Lung (tissue), 12 donors: ENCODE data around the gene GPR155. TPM values are rescaled to one million over a fixed set of nuclear protein-coding genes. Genes with fewer than 3 reads are reported as not detected.
"Not testable (repeated sequence)": the region's sequence is repeated elsewhere in the genome, so short reads cannot be mapped to it uniquely, and the experiment has no call there.

Experiments used
- ATAC-seq: fragments of 200-7000 bp; cut with Tn5 transposase; one replicate; pipeline ENCODE4 v1.9.1; 2020; ENCODE audit warnings: moderate number of reproducible peaks; ENCODE audit not compliant: insufficient read depth, low FRiP score
- DNase-seq, 3 donors: peaks; one replicate each; pipeline ENCODE4 v3.0.0-alpha.2; 2013 to 2017
- H3K27ac ChIP-seq, 2 donors: one replicate each; pipeline ENCODE4 v1.5.1; 2013; ENCODE audit warnings: mild to moderate bottlenecking in 2 of 2, moderate library complexity in 2 of 2, control low read depth in 1 of 2, inconsistent platforms in 1 of 2, low read depth in 1 of 2, low read length in 1 of 2
- H3K27me3 ChIP-seq, 3 donors: one replicate each; pipeline ENCODE4 v1.5.1; 2013; ENCODE audit warnings: low read length in 2 of 3; ENCODE audit not compliant: control insufficient read depth in 3 of 3, insufficient read depth in 3 of 3
- H3K36me3 ChIP-seq, 4 donors: one replicate each; pipeline ENCODE4 v1.5.1; 2013; ENCODE audit warnings: low read length in 4 of 4, mild to moderate bottlenecking in 1 of 4, moderate library complexity in 1 of 4; ENCODE audit not compliant: control insufficient read depth in 4 of 4, insufficient read depth in 4 of 4
- H3K4me1 ChIP-seq, 5 donors: one replicate each; pipeline ENCODE4 v1.5.1; 2013; ENCODE audit warnings: low read length in 5 of 5, mild to moderate bottlenecking in 2 of 5, moderate library complexity in 1 of 5; ENCODE audit not compliant: control insufficient read depth in 5 of 5, insufficient read depth in 5 of 5
- H3K4me3 ChIP-seq: one replicate; pipeline ENCODE4 v1.5.1; 2013; ENCODE audit warnings: mild to moderate bottlenecking, control low read depth, moderate library complexity
- H3K9ac ChIP-seq, 2 donors: one replicate each; pipeline ENCODE4 v1.5.1; 2013; ENCODE audit warnings: low read length in 2 of 2, control low read depth in 1 of 2; ENCODE audit not compliant: insufficient read depth in 1 of 2
- H3K9me3 ChIP-seq, 4 donors: one replicate each; pipeline ENCODE4 v1.5.1; 2013; ENCODE audit warnings: low read length in 3 of 4, mild to moderate bottlenecking in 1 of 4, moderate library complexity in 1 of 4; ENCODE audit not compliant: control insufficient read depth in 4 of 4, insufficient read depth in 3 of 4
- CTCF ChIP-seq: IDR thresholded peaks from 2 replicates; pipeline ENCODE4 v1.5.1; 2012; ENCODE audit warnings: mild to moderate bottlenecking; ENCODE audit errors: control extremely low read depth, extremely low read depth
- WGBS, 2 donors: extraction: QIAGEN DNeasy Blood & Tissue Kit; methylation state at CpG; one replicate each; pipeline ENCODE4 v1.1.7; 2013; 5-methylcytosine and 5-hydroxymethylcytosine counted together
- polyA plus RNA-seq, 2 donors: library from polyadenylated mRNA; stranded (reverse); fragments of 200-250 nt; gene quantifications; one replicate each; pipeline ENCODE4 v1.2.1, GENCODE V29; 2013
- total RNA-seq, 2 donors: library from RNA; depleted of rRNA in 1 of 2; stranded (reverse); fragments of >200 nt in 1 of 2; gene quantifications; one replicate each; pipeline ENCODE4 v1.2.1, GENCODE V29; 2014 to 2021
- donor health status: control.
- donor health status: control.
- donor health status: Bipolar disorder and iron deficiency.
- donor health status: healthy.
- donor health status: DM: yes; HTN: yes; CAD: no.

GPR155 gene
- total and polyA plus RNA-seq, 4 donors: 0.65 to 5.7 (median 2.5) TPM

GRCh38 chr2:174389542-174389941, 97.3 kb downstream of the GPR155 start:
- Histone ChIP-seq H3K4me3 (no peak overlapping the region), H3K27ac (no peak overlapping the region), H3K36me3 (peaks cover 6 to 23% (median 10%) of the 10 kb centered on the region in 4 donors), H3K9me3 (no peaks in the 10 kb centered on the region), H3K9ac (no peak overlapping the region), H3K27me3 (no peaks in the 10 kb centered on the region), H3K4me1 (peaks cover 0 to 10% (median 8%) of the 10 kb centered on the region in 5 donors)
- DNase-seq: no peak
- ATAC-seq: no peak
- no peak for TF ChIP-seq CTCF
- WGBS, 2 donors: 88 to 90% methylated on average over 6 of the region's 6 CpGs

DNA sequence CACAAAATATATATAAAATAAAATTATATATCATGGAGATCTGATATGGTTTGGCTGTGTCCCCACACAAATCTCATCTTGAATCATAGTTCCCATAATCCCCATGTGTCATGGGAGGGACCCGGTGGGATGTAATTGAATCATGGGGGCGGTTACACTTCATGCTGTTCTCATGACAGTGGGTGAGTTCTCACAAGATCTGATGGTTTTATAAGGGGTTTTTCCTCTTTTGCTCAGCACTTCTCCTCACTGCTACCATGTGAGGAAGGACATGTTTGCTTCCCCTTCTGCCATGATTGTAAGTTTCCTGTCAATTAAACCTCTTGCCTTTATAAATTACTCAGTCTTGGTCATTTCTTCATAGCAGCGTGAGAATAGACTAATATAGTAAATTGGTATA, 98.1 kb downstream of the GPR155 start:
- not testable (repeated sequence) for H3K4me1 ChIP-seq, H3K4me3 ChIP-seq, H3K9me3 ChIP-seq, H3K27ac ChIP-seq, H3K27me3 ChIP-seq, H3K9ac ChIP-seq, ATAC-seq, DNase-seq
- 84 to 92% methylated on average over 3 of the region's 3 CpGs for WGBS, 2 donors
- peaks cover 6 to 23% (median 10%) of the 10 kb centered on the region in 4 donors for H3K36me3 ChIP-seq

GRCh38 chr2:174385201-174385600, 101.6 kb downstream of the GPR155 start:
- H3K4me1 ChIP-seq: no peaks in the 10 kb centered on the region
- DNase-seq: no peak
- no peak for ATAC-seq
- no peak overlapping the region for H3K9ac ChIP-seq
- peaks cover 8 to 17% (median 11%) of the 10 kb centered on the region in 4 donors for H3K36me3 ChIP-seq
- no peak for TF ChIP-seq CTCF
- no peak overlapping the region for H3K4me3 ChIP-seq
- H3K27me3 ChIP-seq: no peaks in the 10 kb centered on the region
- H3K9me3 ChIP-seq: no peaks in the 10 kb centered on the region
- H3K27ac ChIP-seq: no peak overlapping the region
- WGBS, 2 donors: 88 to 97% methylated on average over 3 of the region's 3 CpGs

DNA sequence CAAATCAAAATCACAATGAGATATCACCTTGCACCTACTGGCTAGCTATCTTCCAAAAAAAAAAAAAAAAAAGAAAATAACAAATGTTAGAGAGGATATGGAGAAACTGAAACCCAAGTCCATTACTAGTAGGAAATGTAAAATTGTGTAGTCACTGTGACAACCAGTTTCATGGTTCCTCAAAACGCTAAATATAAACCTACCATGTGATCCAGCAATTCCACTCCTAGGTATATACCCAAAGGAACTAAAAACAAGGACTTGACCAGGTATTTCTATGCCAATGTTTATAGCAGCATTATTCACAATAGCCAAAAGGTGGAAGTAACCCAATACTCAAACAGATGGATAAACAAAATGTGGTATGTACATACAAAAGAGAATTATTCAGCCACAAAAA, 103.0 kb downstream of the GPR155 start:
- Histone ChIP-seq H3K27ac (no peak overlapping the region), H3K27me3 (no peaks in the 10 kb centered on the region), H3K9ac (no peak overlapping the region), H3K4me1 (no peaks in the 10 kb centered on the region), H3K36me3 (peaks cover 11 to 23% (median 12%) of the 10 kb centered on the region in 4 donors), H3K4me3 (no peak overlapping the region), H3K9me3 (no peaks in the 10 kb centered on the region)
- no peak for TF ChIP-seq CTCF
- 28 to 70% methylated on average over 1 of the region's 1 CpG for WGBS, 2 donors
- ATAC-seq (no peak), DNase-seq (no peak)

Other genes starting within 250 kb of the GPR155 start
- gene OLA1, start 238.5 kb downstream of the GPR155 start, total RNA-seq: 10 to 100 TPM; 49.8 to 71.4 TPM
- gene OLA1, start 238.5 kb downstream of the GPR155 start, polyA plus RNA-seq: 10 to 100 TPM; 50.0 to 56.9 TPM
- gene SP9, start 152.1 kb downstream of the GPR155 start, total RNA-seq: not detected
- gene SP9, start 152.1 kb downstream of the GPR155 start, polyA plus RNA-seq: not detected
- gene SCRN3, start 91.3 kb downstream of the GPR155 start, total RNA-seq: 10 to 100 TPM; 22.7 to 34.0 TPM
- gene SCRN3, start 91.3 kb downstream of the GPR155 start, polyA plus RNA-seq: 10 to 100 TPM; 11.0 to 14.4 TPM
- gene WIPF1, start 110.8 kb upstream of the GPR155 start, total RNA-seq: 10 to 100 TPM; 44.6 to 64.1 TPM
- 10 to 100 TPM; 18.5 to 53.3 TPM for gene WIPF1, start 110.8 kb upstream of the GPR155 start, polyA plus RNA-seq